ENCODE measurements around the gene HTR3A. TPM values are rescaled to one million over a fixed set of nuclear protein-coding genes. Genes with fewer than 3 reads are reported as not detected.
"Not testable (repeated sequence)": the region's sequence is repeated elsewhere in the genome, so short reads cannot be mapped to it uniquely, and the experiment has no call there.

HTR3A gene
- total and polyA plus RNA-seq, 8 donors = 0.11 to 0.79 (median 0.29) TPM; not detected in 4

DNA sequence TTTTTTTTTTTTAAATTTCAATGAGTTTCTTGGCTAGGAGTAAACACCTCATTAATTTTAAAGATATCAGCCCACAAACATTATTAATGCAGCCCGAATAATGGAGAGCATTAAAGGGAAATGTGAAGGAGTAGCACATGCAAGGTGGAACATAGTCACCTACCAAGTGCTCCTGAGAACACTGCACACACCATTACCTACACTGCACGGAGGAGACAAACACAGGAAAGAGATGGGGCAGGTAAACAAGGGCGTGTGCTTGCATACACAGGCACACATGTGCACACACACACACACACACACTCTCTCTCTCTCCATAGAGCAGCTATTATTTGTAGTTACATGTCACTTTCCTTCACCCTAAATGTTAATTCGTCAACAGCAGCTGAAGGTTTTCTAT is 40.1 kb upstream of the HTR3A start:
- Histone ChIP-seq H3K27me3 (peaks cover 0 to 9% of the 10 kb centered on the region in 2 donors), H3K4me1 (no peaks in the 10 kb centered on the region), H3K27ac (no peak overlapping the region), H3K36me3 (no peaks in the 10 kb centered on the region), H3K4me3 (no peak overlapping the region), H3K9me3 (no peaks in the 10 kb centered on the region)
- TF ChIP-seq, protein P1, sequence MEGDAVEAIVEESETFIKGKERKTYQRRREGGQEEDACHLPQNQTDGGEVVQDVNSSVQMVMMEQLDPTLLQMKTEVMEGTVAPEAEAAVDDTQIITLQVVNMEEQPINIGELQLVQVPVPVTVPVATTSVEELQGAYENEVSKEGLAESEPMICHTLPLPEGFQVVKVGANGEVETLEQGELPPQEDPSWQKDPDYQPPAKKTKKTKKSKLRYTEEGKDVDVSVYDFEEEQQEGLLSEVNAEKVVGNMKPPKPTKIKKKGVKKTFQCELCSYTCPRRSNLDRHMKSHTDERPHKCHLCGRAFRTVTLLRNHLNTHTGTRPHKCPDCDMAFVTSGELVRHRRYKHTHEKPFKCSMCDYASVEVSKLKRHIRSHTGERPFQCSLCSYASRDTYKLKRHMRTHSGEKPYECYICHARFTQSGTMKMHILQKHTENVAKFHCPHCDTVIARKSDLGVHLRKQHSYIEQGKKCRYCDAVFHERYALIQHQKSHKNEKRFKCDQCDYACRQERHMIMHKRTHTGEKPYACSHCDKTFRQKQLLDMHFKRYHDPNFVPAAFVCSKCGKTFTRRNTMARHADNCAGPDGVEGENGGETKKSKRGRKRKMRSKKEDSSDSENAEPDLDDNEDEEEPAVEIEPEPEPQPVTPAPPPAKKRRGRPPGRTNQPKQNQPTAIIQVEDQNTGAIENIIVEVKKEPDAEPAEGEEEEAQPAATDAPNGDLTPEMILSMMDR (IDR thresholded peaks at IDR 0.05) = no peak
- intact Hi-C loops (cut with DNase I) = no loop called here
- ATAC-seq (no peak), DNase-seq (no peak)

DNA sequence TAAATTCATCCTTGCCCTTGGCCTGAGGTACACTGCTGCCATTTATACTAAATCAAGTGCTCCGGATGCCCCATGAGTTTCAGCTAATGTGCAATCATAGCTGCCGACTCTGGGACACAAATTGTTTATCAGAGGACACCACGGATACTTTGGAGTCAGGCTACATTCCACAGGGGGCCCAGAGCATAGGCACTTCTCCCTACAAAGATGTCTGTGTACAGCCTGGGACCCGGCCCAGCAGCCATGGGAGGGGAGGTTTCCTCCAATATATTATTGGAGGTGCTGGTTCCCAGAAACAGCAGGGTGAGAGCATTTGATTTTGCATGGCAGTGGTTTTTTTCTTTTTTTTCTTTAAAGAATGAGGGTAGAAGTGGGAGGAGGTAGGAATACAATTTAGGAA is 39.0 kb upstream of the HTR3A start:
- Histone ChIP-seq H3K4me3 (no peak overlapping the region), H3K4me1 (no peaks in the 10 kb centered on the region), H3K27ac (no peak overlapping the region), H3K27me3 (peaks cover 0 to 9% of the 10 kb centered on the region in 2 donors), H3K36me3 (no peaks in the 10 kb centered on the region), H3K9me3 (no peaks in the 10 kb centered on the region)
- no peak for ATAC-seq
- TF ChIP-seq, protein P1 (IDR thresholded peaks at IDR 0.05) = no peak
- intact Hi-C loops (cut with DNase I) = no loop called here
- no peak for DNase-seq

GRCh38 chr11:113937918-113938317 is 37.0 kb upstream of the HTR3A start:
- Histone ChIP-seq H3K4me3 (no peak overlapping the region), H3K27ac (no peak overlapping the region), H3K9me3 (no peaks in the 10 kb centered on the region), H3K4me1 (no peaks in the 10 kb centered on the region), H3K36me3 (no peaks in the 10 kb centered on the region), H3K27me3 (peaks cover 0 to 9% of the 10 kb centered on the region in 2 donors)
- DNase-seq (no peak), ATAC-seq (no peak)
- intact Hi-C loops (cut with DNase I) = no loop called here
- TF ChIP-seq, protein P1 (IDR thresholded peaks at IDR 0.05) = no peak

DNA sequence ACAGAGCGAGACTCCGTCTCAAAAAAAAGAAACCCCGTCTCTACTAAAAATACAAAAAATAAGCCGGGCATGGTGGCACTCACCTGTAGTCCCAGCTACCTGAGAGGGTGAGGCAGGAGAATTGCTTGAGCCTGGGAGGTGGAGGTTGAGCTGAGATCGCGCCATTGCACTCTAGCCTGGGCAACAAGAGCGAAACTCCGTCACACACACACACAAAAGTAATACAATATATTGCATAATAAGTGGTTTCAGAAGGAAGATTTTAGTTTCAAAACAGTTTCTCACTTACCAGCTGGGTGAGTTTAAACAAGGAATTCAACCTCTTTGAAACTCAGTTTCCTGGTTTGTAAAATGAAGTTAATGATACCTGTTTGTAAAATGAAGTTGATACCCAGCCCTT is 32.7 kb upstream of the HTR3A start:
- TF ChIP-seq, protein P1 (IDR thresholded peaks at IDR 0.05) = no peak
- no peak for DNase-seq
- H3K36me3 ChIP-seq = no peaks in the 10 kb centered on the region
- H3K27ac ChIP-seq = no peak overlapping the region
- H3K4me3 ChIP-seq = no peak overlapping the region
- no peak for ATAC-seq
- H3K9me3 ChIP-seq = no peaks in the 10 kb centered on the region
- no peaks in the 10 kb centered on the region for H3K27me3 ChIP-seq
- no peaks in the 10 kb centered on the region for H3K4me1 ChIP-seq
- intact Hi-C loops (cut with DNase I) = no loop called here

DNA sequence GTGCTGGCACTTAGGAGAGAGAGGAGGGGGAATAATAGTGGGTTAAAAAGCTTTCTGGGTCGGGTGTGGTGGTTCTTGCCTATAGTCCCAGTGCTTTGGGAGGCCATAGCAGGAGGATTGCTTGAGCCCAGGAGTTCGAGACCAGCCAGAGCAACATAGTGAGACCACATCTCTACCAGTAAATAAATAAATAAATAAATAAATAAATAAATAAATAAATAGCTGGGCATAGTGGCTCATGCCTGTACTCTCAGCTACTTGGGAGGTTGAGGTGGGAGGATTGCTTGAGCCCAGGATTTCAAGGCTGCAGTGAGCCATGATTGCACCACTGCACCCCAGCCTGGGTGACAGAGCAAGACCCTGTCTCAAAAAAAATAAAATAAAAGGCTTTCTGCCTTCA is 28.7 kb upstream of the HTR3A start:
- H3K4me1 ChIP-seq; H3K36me3 ChIP-seq; H3K27me3 ChIP-seq; DNase-seq; H3K9me3 ChIP-seq; H3K27ac ChIP-seq; ATAC-seq; intact Hi-C loops (cut with DNase I); H3K4me3 ChIP-seq: not testable (repeated sequence)

DNA sequence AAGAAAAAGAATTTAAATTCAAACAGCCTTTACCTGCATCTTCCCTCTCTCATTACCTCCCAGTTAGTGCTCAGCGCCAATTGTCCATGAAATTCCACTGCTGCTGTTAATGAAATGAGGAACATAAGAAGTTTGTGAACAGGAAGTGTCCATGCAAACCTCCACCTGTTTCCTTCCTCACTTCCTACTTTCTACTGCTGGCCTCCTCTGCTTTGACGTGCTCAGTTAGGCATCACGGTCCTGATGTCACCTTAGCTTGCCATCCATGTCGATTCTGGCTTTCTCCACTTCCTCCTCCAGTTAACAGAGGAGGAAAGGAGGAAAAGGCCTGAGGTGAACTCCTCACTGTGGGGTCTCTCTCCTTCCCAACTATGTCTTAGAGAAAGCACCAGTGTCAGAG is 26.9 kb upstream of the HTR3A start:
- Histone ChIP-seq H3K9me3 (no peaks in the 10 kb centered on the region), H3K4me1 (peaks cover 0 to 17% of the 10 kb centered on the region in 2 donors), H3K4me3 (no peak overlapping the region), H3K27me3 (peaks cover 0 to 14% of the 10 kb centered on the region in 2 donors), H3K27ac (no peak overlapping the region), H3K36me3 (no peaks in the 10 kb centered on the region)
- DNase-seq (no peak), ATAC-seq (no peak)
- TF ChIP-seq, protein P1 (IDR thresholded peaks at IDR 0.05) = no peak
- intact Hi-C loops (cut with DNase I) = no loop called here
